ENCODE measurements around the gene CD84. TPM values are rescaled to one million over a fixed set of nuclear protein-coding genes. Genes with fewer than 3 reads are reported as not detected.
"Not testable (repeated sequence)": the region's sequence is repeated elsewhere in the genome, so short reads cannot be mapped to it uniquely, and the experiment has no call there.

The CD84 gene
- total RNA-seq, 1 donor from 2014 or later, result 8.1 TPM

DNA sequence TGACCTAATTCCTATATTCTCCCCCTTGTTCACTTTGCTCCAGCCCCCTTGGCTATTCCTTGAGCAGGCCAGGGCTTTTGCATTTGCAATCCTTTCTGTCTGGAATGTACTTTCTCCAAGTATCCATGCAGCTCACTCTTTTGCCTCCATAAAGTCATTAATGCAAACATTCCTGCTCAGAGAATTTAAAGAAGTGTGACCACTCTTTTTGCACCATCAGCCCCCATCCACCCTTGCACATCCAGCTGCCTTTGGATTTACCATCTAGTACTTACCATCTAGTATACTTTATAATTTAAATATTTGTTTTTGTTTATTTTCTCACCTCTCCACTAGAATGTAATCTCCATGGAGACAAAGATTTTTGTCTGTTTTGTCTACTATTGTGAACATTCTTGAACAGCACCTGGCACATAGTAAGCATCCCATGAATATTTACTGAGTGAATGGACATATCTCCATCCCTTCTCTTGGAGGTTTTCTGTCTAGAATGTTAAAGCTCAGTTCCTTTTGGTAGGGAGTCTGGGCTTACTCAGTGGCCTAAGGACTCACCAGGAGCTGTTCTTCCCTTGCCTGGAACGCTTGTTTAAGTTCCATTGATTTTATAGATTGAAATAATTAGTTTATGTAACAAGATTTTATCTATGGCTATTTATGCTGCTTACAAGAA is 78.8 kb downstream of the CD84 start:
- H3K27ac ChIP-seq, result no peak overlapping the region

DNA sequence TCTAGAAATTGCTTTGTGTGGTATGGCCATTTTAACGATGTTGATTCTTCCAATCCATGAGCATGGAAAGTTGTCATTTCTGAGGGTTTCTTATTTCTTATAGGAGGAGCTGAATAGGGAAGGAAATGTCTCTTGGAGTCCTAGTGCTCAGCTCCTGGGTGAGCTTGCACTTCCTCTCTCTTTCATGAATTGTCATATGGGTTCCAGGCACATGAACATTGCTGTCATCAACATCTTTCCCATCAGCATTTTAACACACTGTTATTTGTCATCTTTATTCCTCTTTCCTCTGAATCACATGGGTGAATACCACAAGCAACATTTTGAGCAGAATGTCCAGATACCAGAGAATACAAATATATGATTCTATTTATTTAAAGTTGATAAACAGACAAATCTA is 79.7 kb downstream of the CD84 start:
- Histone ChIP-seq H3K4me1 (no peaks in the 10 kb centered on the region), H3K9me3 (no peaks in the 10 kb centered on the region), H3K4me3 (no peak overlapping the region), H3K27me3 (no peaks in the 10 kb centered on the region), H3K36me3 (no peaks in the 10 kb centered on the region), H3K27ac (no peak overlapping the region)
- DNase-seq (ENCODE audit: extremely low spot score in 2 of 2), result no peak
- TF ChIP-seq POLR2A (IDR thresholded peaks at IDR 0.05) (no peak), POLR2AphosphoS5 (IDR thresholded peaks at IDR 0.05; ENCODE audit: insufficient read depth in 1 of 2, low read depth in 1 of 2) (no peak)
- TF ChIP-seq, protein P1, sequence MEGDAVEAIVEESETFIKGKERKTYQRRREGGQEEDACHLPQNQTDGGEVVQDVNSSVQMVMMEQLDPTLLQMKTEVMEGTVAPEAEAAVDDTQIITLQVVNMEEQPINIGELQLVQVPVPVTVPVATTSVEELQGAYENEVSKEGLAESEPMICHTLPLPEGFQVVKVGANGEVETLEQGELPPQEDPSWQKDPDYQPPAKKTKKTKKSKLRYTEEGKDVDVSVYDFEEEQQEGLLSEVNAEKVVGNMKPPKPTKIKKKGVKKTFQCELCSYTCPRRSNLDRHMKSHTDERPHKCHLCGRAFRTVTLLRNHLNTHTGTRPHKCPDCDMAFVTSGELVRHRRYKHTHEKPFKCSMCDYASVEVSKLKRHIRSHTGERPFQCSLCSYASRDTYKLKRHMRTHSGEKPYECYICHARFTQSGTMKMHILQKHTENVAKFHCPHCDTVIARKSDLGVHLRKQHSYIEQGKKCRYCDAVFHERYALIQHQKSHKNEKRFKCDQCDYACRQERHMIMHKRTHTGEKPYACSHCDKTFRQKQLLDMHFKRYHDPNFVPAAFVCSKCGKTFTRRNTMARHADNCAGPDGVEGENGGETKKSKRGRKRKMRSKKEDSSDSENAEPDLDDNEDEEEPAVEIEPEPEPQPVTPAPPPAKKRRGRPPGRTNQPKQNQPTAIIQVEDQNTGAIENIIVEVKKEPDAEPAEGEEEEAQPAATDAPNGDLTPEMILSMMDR (IDR thresholded peaks at IDR 0.05), result no peak
- intact Hi-C loops (cut with DNase I), result no loop called here

More for the DNA sequence above, 78.8 kb downstream of the CD84 start:
- H3K27me3 ChIP-seq, result no peaks in the 10 kb centered on the region
- no peak for DNase-seq (ENCODE audit: extremely low spot score in 2 of 2)
- no peaks in the 10 kb centered on the region for H3K4me1 ChIP-seq
- no peaks in the 10 kb centered on the region for H3K36me3 ChIP-seq
- H3K4me3 ChIP-seq, result no peak overlapping the region
- H3K9me3 ChIP-seq, result no peaks in the 10 kb centered on the region
- intact Hi-C loops (cut with DNase I), result no loop called here
- no peak for TF ChIP-seq POLR2A (IDR thresholded peaks at IDR 0.05)
- no peak for TF ChIP-seq POLR2AphosphoS5 (IDR thresholded peaks at IDR 0.05; ENCODE audit: insufficient read depth in 1 of 2, low read depth in 1 of 2)
- TF ChIP-seq, protein P1 (IDR thresholded peaks at IDR 0.05), result no peak

DNA sequence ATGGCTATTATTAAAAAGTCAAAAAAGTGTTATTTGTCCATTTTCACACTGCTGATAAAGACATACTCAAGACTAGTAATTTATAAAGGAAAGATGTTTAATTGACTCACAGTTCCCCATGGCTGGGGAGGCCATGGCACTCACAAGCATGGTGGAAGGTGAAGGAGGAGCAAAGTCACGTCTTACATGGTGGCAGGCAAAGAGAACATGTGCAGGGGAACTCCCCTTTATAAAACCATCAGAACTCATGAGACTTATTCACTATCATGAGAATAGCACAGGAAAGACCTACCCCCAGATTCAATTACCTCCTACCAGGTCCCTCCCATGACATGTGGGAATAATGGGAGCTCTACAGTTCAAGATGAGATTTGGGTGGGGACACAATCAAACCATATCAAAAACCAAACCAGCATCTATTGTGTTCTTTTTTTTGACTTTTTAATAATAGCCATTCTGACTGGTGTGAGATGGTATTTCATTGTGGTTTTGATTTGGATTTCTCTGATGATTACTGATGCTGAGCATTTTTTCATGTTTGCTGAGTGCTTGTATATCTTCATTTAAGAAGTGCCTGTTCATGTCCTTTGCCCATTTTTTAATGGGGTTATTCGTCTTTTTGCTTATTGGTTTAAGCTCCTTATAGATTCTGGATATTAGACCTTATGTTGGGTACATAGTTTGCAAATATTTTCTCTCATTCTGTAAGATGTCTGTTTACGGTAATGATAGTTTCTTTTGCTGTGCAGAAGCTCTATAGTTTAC is 80.8 kb downstream of the CD84 start:
- H3K9me3 ChIP-seq; H3K4me3 ChIP-seq; H3K36me3 ChIP-seq; H3K27ac ChIP-seq; DNase-seq (ENCODE audit: extremely low spot score in 2 of 2); H3K27me3 ChIP-seq; intact Hi-C loops (cut with DNase I); H3K4me1 ChIP-seq: not testable (repeated sequence)

DNA sequence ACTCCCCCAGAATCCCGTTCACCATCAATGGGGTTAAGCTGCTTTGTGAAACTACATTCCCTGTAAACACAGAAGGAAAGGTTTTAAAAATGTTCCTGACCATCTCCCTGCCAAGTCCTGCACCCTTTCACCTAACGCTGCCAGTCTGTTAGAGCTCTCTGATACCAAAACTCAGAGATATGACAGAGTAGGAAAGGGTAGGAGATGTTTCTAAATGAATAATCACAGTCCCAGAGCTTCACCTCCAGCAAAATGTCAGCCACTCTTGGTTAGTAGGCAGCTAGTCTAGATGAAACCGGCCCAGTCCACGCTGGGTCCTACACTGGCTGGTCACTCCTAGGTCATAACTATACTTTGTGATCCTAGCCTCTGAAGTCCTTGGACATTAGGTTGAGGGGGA is 83.0 kb downstream of the CD84 start:
- no peak for DNase-seq (ENCODE audit: extremely low spot score in 2 of 2)
- H3K27me3 ChIP-seq, result no peaks in the 10 kb centered on the region
- H3K9me3 ChIP-seq, result no peaks in the 10 kb centered on the region
- no peaks in the 10 kb centered on the region for H3K36me3 ChIP-seq
- no peak overlapping the region for H3K27ac ChIP-seq
- intact Hi-C loops (cut with DNase I), result no loop called here
- TF ChIP-seq, protein P1 (IDR thresholded peaks at IDR 0.05), result no peak
- TF ChIP-seq POLR2AphosphoS5 (IDR thresholded peaks at IDR 0.05; ENCODE audit: insufficient read depth in 1 of 2, low read depth in 1 of 2) (no peak), POLR2A (IDR thresholded peaks at IDR 0.05) (no peak)
- H3K4me3 ChIP-seq, result no peak overlapping the region
- no peaks in the 10 kb centered on the region for H3K4me1 ChIP-seq

DNA sequence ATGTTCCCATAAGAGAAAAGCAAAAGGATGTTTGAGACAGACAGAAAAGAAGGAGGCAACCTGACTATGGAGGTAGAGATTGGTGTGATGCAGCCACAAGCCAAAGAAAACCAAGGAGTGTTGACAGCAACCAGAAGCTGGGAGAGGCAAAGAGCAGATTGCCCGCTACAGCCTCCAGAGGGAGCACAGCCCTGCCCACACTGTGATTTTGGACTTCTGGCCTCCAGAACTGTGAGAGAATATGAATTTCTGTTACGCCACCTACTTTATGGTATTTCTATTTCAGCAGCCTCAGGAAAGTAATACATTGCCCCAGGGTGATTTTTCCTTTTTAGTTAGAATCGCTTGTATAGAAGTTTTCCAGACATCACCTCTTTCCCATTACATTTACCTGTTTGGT is 84.7 kb downstream of the CD84 start:
- DNase-seq (ENCODE audit: extremely low spot score in 2 of 2), result no peak
- H3K27me3 ChIP-seq, result no peaks in the 10 kb centered on the region
- no peaks in the 10 kb centered on the region for H3K4me1 ChIP-seq
- H3K27ac ChIP-seq, result no peak overlapping the region
- no peak overlapping the region for H3K4me3 ChIP-seq
- intact Hi-C loops (cut with DNase I), result no loop called here
- TF ChIP-seq, protein P1 (IDR thresholded peaks at IDR 0.05), result no peak
- TF ChIP-seq POLR2AphosphoS5 (IDR thresholded peaks at IDR 0.05; ENCODE audit: insufficient read depth in 1 of 2, low read depth in 1 of 2) (no peak), POLR2A (IDR thresholded peaks at IDR 0.05) (no peak)
- H3K9me3 ChIP-seq, result no peaks in the 10 kb centered on the region
- no peaks in the 10 kb centered on the region for H3K36me3 ChIP-seq
